SK-N-SH treated with all-trans-retinoic acid at 6 μM for 48 hours (cell line): Measurements from ENCODE around the gene WEE2.

Experiments
- ATAC-seq: fragments of 200-7000 bp; cut with Tn5 transposase; 3 replicates; pipeline ENCODE4 v1.9.1; 2020; ENCODE audit warnings: mild to moderate bottlenecking, moderate library complexity
- CSDC2 ChIP-seq: fragments of 250-450 bp; sonication (Bioruptor Pico); IDR thresholded peaks from 2 replicates; pipeline ENCODE4 v1.5.0; 2020; ENCODE audit warnings: mild to moderate bottlenecking, moderate library complexity
- ESRRG ChIP-seq: fragments of 250-450 bp; sonication (Bioruptor Pico); IDR thresholded peaks from 2 replicates; pipeline ENCODE4 v1.6.1; 2021; ENCODE audit warnings: mild to moderate bottlenecking
- GLIS3 ChIP-seq: fragments of 250-450 bp; sonication (Bioruptor Pico); IDR thresholded peaks from 2 replicates; pipeline ENCODE4 v1.5.0; 2020; ENCODE audit warnings: mild to moderate bottlenecking, moderate library complexity
- ISL1 ChIP-seq: fragments of 250-450 bp; sonication (Bioruptor Pico); IDR thresholded peaks from 2 replicates; pipeline ENCODE4 v2.1.2; 2022; ENCODE audit warnings: mild to moderate bottlenecking, moderate library complexity
- OSR1 ChIP-seq: fragments of 250-450 bp; sonication (Bioruptor Pico); IDR thresholded peaks from 2 replicates; pipeline ENCODE4 v1.8.0; 2022; ENCODE audit warnings: moderate library complexity, mild to moderate bottlenecking, inconsistent platforms
- PPARA ChIP-seq: fragments of 250-450 bp; sonication (Bioruptor Pico); IDR thresholded peaks from 2 replicates; pipeline ENCODE4 v1.5.0; 2020; ENCODE audit warnings: mild to moderate bottlenecking, borderline replicate concordance
- RARB ChIP-seq: fragments of 250-450 bp; sonication (Bioruptor Pico); IDR thresholded peaks from 2 replicates; pipeline ENCODE4 v1.8.0; 2021; ENCODE audit warnings: mild to moderate bottlenecking, moderate library complexity
- SNAI2 ChIP-seq: fragments of 250-450 bp; sonication (Bioruptor Pico); IDR thresholded peaks from 2 replicates; pipeline ENCODE4 v1.5.0; 2020; ENCODE audit warnings: mild to moderate bottlenecking, moderate library complexity
- TCF4 ChIP-seq: fragments of 250-450 bp; sonication (Bioruptor Pico); IDR thresholded peaks from 2 replicates; pipeline ENCODE4 v1.8.0; 2021; ENCODE audit warnings: mild to moderate bottlenecking, moderate library complexity, borderline replicate concordance
- TOX ChIP-seq: fragments of 250-450 bp; sonication (Bioruptor Pico); IDR thresholded peaks from 2 replicates; pipeline ENCODE4 v1.8.0; 2021; ENCODE audit warnings: mild to moderate bottlenecking, moderate library complexity, borderline replicate concordance
- ZFP3 ChIP-seq: fragments of 250-450 bp; sonication (Bioruptor Pico); IDR thresholded peaks from 2 replicates; pipeline ENCODE4 v1.5.0; 2020; ENCODE audit warnings: mild to moderate bottlenecking, moderate library complexity
- ZFP30 ChIP-seq: fragments of 450-650 bp; formaldehyde crosslinking; IDR thresholded peaks from 2 replicates; pipeline ENCODE4 v1.5.0; 2022; ENCODE audit warnings: mild to moderate bottlenecking, moderate library complexity
- ZNF565 ChIP-seq: fragments of 450-650 bp; formaldehyde crosslinking; conservative IDR thresholded peaks from 2 replicates; pipeline ENCODE4 v1.5.0; 2020; ENCODE audit warnings: low read depth, mild to moderate bottlenecking, moderate library complexity
- ZNF70 ChIP-seq: fragments of 450-650 bp; formaldehyde crosslinking; IDR thresholded peaks from 2 replicates; pipeline ENCODE4 v1.5.0; 2020; ENCODE audit warnings: mild to moderate bottlenecking, moderate library complexity
- ZNF8 ChIP-seq: fragments of 450-650 bp; formaldehyde crosslinking; IDR thresholded peaks from 2 replicates; pipeline ENCODE4 v1.5.0; 2020; ENCODE audit warnings: mild to moderate bottlenecking, moderate library complexity
- TF ChIP-seq, protein P1 (sequence below): fragments of 250-450 bp; sonication (Bioruptor Pico); IDR thresholded peaks from 2 replicates; pipeline ENCODE4 v1.5.1; 2021; ENCODE audit warnings: mild to moderate bottlenecking, moderate library complexity
- TF ChIP-seq, protein P2 (sequence below): fragments of 250-450 bp; sonication (Bioruptor Pico); IDR thresholded peaks from 2 replicates; pipeline ENCODE4 v1.5.1; 2020; ENCODE audit warnings: low read depth, mild to moderate bottlenecking, moderate library complexity
- TF ChIP-seq, protein P3 (sequence below): fragments of 250-450 bp; sonication (Bioruptor Pico); IDR thresholded peaks from 2 replicates; pipeline ENCODE4 v1.8.0; 2021; ENCODE audit warnings: low read depth, mild to moderate bottlenecking, moderate library complexity, borderline replicate concordance
- TF ChIP-seq, protein P4 (sequence below): fragments of 250-450 bp; sonication (Bioruptor Pico); IDR thresholded peaks from 2 replicates; pipeline ENCODE4 v1.8.0; 2020; ENCODE audit warnings: mild to moderate bottlenecking, moderate library complexity, borderline replicate concordance
- TF ChIP-seq, protein P5 (sequence below): fragments of 250-450 bp; sonication (Bioruptor Pico); IDR thresholded peaks from 2 replicates; pipeline ENCODE4 v1.5.0; 2020; ENCODE audit warnings: mild to moderate bottlenecking, moderate library complexity

Gene WEE2

DNA sequence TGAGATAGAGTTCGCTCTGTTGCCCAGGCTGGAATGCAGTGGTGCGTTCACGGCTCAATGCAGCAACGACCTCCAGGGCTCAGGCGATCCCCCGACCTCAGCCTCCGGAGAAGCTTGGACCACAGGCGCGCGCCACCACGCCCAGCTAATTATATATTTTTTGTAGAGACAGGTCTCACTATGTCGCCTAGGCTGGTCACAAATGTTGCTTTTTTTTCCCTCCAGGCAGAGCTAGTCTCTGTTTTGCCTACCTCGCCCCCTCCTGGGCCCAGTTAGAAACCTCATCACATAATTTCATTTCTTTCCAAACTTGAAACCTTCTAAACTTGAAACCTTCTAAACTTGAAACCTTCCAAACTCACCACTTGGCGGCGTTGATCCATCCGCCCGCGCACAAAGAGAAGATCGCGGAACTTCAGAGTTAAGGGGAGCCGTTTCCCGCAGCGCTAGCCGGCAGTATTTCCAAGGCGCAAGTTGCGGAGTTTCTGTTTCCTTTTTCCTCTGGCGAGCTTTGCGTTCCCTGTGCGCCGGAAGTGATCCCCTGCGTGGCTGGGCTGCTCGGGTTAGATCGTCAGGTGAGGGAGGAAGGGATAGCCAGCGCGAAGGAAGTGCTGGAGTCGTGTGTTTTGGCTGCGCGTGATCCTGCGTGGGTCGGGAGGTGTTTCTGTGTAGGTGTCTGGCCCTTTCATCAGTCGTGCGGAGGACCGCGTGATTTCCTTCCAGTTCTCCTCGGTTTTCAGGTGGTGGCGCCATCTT, 29.9 kb downstream of the WEE2 start, which contains the start of gene SSBP1 (continued):
- TF ChIP-seq, protein P1, sequence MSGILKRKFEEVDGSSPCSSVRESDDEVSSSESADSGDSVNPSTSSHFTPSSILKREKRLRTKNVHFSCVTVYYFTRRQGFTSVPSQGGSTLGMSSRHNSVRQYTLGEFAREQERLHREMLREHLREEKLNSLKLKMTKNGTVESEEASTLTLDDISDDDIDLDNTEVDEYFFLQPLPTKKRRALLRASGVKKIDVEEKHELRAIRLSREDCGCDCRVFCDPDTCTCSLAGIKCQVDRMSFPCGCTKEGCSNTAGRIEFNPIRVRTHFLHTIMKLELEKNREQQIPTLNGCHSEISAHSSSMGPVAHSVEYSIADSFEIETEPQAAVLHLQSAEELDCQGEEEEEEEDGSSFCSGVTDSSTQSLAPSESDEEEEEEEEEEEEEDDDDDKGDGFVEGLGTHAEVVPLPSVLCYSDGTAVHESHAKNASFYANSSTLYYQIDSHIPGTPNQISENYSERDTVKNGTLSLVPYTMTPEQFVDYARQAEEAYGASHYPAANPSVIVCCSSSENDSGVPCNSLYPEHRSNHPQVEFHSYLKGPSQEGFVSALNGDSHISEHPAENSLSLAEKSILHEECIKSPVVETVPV (CRISPR knock-in tag): 0 out of 2 replicates have a peak, but pooled peaks have one; percentile 31
- TF ChIP-seq ISL1 (CRISPR knock-in tag): peak; percentile 32; the same call in 1 of the 2 replicates
- TF ChIP-seq ZNF565: no peak
- peak; percentile 7; the same call in 1 of the 2 replicates for TF ChIP-seq ESRRG (CRISPR knock-in tag)
- peak; percentile 63 for TF ChIP-seq RARB
- 0 out of 2 replicates have a peak, but pooled peaks have one; percentile 68 for TF ChIP-seq GLIS3 (CRISPR knock-in tag)

DNA sequence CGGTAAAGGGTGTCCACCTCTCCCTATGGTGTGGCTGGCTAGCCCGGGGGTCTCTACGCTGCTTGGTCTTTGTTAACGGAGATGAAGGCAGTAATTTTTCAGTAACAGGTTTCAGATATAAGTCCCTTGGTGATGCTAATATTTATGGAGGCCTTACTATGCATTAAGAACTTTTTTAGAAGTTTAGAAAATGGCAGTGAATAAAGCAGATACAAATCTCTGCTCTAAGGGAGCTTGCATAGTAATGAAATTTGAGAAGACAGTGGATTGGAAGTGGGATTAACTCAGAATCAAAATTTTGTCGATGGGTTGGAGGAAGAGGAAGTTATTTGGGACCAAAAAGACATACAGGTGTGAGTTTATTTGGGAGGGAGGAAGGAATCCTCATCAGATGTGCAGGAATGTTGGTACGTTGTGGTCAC, 30.4 kb downstream of the WEE2 start:
- ATAC-seq: peak; percentile 80
- TF ChIP-seq, protein P2, sequence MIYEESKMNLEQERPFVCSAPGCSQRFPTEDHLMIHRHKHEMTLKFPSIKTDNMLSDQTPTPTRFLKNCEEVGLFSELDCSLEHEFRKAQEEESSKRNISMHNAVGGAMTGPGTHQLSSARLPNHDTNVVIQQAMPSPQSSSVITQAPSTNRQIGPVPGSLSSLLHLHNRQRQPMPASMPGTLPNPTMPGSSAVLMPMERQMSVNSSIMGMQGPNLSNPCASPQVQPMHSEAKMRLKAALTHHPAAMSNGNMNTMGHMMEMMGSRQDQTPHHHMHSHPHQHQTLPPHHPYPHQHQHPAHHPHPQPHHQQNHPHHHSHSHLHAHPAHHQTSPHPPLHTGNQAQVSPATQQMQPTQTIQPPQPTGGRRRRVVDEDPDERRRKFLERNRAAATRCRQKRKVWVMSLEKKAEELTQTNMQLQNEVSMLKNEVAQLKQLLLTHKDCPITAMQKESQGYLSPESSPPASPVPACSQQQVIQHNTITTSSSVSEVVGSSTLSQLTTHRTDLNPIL: no peak
- 0 out of 2 replicates have a peak, but pooled peaks have one; percentile 9 for TF ChIP-seq ZFP3 (CRISPR knock-in tag)

DNA sequence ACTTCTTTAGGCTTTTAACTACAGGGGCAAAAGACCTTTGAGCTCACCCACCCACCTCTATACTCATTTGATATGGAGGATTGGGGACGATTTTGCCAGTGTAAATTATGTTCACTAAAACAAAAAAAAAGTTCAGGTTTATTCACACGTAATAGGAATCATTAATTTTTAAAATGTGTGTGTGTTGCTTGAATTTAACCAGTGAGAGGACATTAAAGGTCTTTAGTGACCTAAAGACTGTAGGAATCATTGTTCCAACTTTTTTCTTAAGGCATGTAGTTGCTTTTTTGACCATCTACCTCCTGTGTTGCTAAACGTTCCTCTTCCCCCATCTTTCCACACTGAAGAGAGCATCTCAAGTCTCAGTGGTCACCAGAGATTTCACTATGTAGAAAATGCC, 31.1 kb downstream of the WEE2 start:
- no peak for TF ChIP-seq PPARA (CRISPR knock-in tag)
- TF ChIP-seq ZNF8 (CRISPR knock-in tag): no peak
- TF ChIP-seq SNAI2 (CRISPR knock-in tag): no peak
- TF ChIP-seq, protein P3, sequence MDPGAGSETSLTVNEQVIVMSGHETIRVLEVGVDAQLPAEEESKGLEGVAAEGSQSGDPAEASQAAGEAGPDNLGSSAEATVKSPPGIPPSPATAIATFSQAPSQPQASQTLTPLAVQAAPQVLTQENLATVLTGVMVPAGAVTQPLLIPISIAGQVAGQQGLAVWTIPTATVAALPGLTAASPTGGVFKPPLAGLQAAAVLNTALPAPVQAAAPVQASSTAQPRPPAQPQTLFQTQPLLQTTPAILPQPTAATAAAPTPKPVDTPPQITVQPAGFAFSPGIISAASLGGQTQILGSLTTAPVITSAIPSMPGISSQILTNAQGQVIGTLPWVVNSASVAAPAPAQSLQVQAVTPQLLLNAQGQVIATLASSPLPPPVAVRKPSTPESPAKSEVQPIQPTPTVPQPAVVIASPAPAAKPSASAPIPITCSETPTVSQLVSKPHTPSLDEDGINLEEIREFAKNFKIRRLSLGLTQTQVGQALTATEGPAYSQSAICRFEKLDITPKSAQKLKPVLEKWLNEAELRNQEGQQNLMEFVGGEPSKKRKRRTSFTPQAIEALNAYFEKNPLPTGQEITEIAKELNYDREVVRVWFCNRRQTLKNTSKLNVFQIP (CRISPR knock-in tag): no peak
- no peak for TF ChIP-seq RARB
- no peak for TF ChIP-seq TCF4 (CRISPR knock-in tag)
- TF ChIP-seq OSR1 (CRISPR knock-in tag): no peak
- TF ChIP-seq ISL1 (CRISPR knock-in tag): no peak
- no peak for TF ChIP-seq ZFP30 (CRISPR knock-in tag)
- no peak for TF ChIP-seq TOX
- TF ChIP-seq, protein P2: no peak
- TF ChIP-seq ZFP3 (CRISPR knock-in tag): no peak
- TF ChIP-seq, protein P4, sequence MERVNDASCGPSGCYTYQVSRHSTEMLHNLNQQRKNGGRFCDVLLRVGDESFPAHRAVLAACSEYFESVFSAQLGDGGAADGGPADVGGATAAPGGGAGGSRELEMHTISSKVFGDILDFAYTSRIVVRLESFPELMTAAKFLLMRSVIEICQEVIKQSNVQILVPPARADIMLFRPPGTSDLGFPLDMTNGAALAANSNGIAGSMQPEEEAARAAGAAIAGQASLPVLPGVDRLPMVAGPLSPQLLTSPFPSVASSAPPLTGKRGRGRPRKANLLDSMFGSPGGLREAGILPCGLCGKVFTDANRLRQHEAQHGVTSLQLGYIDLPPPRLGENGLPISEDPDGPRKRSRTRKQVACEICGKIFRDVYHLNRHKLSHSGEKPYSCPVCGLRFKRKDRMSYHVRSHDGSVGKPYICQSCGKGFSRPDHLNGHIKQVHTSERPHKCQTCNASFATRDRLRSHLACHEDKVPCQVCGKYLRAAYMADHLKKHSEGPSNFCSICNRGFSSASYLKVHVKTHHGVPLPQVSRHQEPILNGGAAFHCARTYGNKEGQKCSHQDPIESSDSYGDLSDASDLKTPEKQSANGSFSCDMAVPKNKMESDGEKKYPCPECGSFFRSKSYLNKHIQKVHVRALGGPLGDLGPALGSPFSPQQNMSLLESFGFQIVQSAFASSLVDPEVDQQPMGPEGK: no peak
- no peak for TF ChIP-seq ZNF70 (CRISPR knock-in tag)
- TF ChIP-seq GLIS3 (CRISPR knock-in tag): no peak
- TF ChIP-seq, protein P5, sequence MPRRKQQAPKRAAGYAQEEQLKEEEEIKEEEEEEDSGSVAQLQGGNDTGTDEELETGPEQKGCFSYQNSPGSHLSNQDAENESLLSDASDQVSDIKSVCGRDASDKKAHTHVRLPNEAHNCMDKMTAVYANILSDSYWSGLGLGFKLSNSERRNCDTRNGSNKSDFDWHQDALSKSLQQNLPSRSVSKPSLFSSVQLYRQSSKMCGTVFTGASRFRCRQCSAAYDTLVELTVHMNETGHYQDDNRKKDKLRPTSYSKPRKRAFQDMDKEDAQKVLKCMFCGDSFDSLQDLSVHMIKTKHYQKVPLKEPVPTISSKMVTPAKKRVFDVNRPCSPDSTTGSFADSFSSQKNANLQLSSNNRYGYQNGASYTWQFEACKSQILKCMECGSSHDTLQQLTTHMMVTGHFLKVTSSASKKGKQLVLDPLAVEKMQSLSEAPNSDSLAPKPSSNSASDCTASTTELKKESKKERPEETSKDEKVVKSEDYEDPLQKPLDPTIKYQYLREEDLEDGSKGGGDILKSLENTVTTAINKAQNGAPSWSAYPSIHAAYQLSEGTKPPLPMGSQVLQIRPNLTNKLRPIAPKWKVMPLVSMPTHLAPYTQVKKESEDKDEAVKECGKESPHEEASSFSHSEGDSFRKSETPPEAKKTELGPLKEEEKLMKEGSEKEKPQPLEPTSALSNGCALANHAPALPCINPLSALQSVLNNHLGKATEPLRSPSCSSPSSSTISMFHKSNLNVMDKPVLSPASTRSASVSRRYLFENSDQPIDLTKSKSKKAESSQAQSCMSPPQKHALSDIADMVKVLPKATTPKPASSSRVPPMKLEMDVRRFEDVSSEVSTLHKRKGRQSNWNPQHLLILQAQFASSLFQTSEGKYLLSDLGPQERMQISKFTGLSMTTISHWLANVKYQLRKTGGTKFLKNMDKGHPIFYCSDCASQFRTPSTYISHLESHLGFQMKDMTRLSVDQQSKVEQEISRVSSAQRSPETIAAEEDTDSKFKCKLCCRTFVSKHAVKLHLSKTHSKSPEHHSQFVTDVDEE (CRISPR knock-in tag): no peak
- TF ChIP-seq CSDC2 (CRISPR knock-in tag): no peak
- TF ChIP-seq, all 23 proteins: peak for 0
- ATAC-seq: no peak
